Fibroblast of lung (primary cell): ENCODE data around the gene DCAF8.

Experiments
- EZH2 ChIP-seq: IDR thresholded peaks from 2 replicates; pipeline ENCODE4 v1.5.1; 2012; ENCODE audit warnings: low read length, control low read depth, mild to moderate bottlenecking; ENCODE audit errors: missing control alignments
- TF ChIP-seq, protein P1 (sequence below), 2 donors: IDR thresholded peaks in 1 of 2; conservative IDR thresholded peaks in 1 of 2; 1 replicate in 1 of 2; 2 replicates in 1 of 2; pipeline ENCODE4 v1.5.1; 2011 to 2012; ENCODE audit warnings: low read length in 2 of 2, control low read depth in 1 of 2, inconsistent platforms in 1 of 2, low read depth in 1 of 2, mild to moderate bottlenecking in 1 of 2

DNA sequence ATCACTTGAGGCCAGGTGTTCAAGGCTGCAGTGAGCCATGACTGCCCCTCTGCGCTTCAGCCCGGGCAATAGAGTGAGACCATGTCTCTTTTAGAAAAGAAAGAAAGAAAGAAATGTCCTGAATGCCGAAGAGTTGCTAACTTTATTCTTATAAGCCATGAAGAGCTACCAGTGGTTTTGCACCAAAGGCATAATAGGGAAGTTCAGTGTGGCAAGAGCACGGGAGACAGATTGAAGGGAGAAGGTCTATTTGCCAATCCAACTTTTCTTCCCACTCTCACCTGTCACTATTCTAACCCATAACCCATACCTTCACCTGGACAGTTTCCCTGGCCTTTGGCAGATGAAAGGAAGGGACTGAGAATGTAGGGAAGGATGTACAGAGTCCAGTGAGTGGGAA lies 61.6 kb downstream of the DCAF8 start:
- TF ChIP-seq, protein P1, sequence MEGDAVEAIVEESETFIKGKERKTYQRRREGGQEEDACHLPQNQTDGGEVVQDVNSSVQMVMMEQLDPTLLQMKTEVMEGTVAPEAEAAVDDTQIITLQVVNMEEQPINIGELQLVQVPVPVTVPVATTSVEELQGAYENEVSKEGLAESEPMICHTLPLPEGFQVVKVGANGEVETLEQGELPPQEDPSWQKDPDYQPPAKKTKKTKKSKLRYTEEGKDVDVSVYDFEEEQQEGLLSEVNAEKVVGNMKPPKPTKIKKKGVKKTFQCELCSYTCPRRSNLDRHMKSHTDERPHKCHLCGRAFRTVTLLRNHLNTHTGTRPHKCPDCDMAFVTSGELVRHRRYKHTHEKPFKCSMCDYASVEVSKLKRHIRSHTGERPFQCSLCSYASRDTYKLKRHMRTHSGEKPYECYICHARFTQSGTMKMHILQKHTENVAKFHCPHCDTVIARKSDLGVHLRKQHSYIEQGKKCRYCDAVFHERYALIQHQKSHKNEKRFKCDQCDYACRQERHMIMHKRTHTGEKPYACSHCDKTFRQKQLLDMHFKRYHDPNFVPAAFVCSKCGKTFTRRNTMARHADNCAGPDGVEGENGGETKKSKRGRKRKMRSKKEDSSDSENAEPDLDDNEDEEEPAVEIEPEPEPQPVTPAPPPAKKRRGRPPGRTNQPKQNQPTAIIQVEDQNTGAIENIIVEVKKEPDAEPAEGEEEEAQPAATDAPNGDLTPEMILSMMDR (conservative IDR thresholded peaks at IDR 0.05 in 1 of 2, IDR thresholded peaks at IDR 0.05 in 1 of 2; ENCODE audit: low read depth in 1 of 2, low read length in 2 of 2), result no peak
- no peak for TF ChIP-seq EZH2
